HT1080 (cell line): Measurements from ENCODE around the gene TNRC18. TPM values are rescaled to one million over a fixed set of nuclear protein-coding genes. Genes with fewer than 3 reads are reported as not detected.

Experiments
- DNase-seq: peaks from one replicate; pipeline ENCODE4 v3.0.0-alpha.2; 2015; ENCODE audit warnings: low read depth
- total RNA-seq: library from RNA; depleted of rRNA; stranded (reverse); fragments of >200 nt; shearing (Covaris generic); gene quantifications from 2 replicates; pipeline ENCODE4 v1.2.3, GENCODE V29; 2014

The TNRC18 gene
- total RNA-seq, 1 experiment from 2014 or later, result 36.2 TPM

DNA sequence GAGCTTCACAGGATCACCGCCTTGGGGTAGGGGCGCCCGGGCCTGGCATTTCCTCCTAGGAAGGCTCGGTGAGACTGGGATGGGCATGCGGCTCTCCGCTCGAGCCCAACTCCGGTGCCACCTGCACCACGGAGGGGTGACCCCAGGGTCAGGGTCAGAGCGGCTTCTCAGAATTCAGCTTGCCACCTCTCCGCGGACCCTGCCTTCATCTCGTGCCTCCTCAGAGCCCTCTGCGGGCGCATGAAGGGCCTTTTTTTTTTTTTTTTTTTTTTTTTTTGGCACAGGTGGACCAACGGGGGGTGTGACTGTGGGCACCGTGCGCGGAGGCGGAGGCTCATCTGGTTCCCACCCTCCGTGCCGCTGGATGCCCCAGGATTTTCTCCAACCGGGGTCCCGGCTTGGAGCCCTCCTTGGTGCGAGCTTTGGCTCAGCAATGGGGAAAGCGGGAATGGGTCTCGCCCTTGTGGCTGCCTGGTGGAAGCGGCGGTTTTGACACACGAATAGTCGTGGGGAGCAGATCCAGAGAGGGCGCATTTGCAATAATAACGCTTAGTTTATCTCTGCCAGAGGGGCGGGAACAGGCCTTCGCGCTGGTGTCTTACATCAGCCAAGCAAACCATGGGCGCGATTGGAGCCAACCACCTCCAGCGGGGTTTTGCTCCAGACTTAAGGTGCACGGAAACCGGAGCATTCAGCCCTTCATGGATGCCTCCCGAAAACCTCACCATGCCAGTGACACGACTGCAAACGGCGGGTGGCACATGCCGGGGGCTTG, 5.0 kb upstream of the TNRC18 start:
- DNase-seq, result no peak

DNA sequence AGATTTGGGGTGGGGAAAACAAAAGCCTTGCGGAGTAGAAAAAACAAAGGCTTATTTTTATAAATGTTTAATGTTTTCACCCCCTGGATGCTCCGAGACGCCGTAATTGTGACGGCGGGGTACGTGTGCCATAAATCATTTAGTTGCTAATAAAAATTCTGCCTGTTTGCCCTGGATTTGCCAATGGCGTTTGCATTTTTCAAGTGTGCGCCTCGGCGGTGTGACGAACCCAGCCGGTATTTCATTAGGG, 2.5 kb upstream of the TNRC18 start:
- peak; percentile 52 for DNase-seq

DNA sequence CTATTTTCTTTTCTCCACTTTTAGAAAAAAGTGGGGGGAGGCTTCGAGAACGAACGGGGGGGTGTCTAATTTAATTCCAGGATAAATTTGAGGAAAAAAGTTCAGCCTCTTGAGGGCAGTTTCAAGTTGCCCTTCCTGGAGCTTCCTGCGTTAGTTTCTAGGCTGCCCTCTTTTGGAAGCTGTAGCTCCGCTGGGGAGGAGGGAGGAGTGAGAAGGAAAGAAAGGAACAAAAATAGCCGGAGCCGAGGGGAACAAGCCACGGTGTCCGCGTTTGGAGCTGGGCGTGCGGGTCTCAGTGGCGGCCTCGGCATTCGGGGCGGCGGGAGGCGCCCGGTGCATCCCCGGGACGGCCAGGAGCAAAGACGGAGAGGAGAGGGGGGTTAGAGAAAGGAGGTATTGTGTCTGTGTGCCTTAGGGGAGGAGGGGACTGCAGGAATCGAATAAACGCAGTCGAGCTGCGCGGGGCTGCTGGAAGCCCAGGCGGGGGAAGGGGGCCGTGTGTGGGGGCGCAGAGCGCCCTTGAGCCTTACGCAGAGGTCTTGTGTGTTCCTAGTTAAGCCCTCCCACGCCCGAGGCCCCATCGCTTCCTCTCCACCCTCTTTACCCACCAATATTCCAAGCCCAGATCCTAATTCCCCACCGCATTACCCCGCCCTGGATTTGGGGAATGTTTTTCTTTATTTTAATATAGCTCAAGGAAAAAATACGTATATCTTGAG, 2.0 kb upstream of the TNRC18 start:
- DNase-seq, result peak; percentile 83

DNA sequence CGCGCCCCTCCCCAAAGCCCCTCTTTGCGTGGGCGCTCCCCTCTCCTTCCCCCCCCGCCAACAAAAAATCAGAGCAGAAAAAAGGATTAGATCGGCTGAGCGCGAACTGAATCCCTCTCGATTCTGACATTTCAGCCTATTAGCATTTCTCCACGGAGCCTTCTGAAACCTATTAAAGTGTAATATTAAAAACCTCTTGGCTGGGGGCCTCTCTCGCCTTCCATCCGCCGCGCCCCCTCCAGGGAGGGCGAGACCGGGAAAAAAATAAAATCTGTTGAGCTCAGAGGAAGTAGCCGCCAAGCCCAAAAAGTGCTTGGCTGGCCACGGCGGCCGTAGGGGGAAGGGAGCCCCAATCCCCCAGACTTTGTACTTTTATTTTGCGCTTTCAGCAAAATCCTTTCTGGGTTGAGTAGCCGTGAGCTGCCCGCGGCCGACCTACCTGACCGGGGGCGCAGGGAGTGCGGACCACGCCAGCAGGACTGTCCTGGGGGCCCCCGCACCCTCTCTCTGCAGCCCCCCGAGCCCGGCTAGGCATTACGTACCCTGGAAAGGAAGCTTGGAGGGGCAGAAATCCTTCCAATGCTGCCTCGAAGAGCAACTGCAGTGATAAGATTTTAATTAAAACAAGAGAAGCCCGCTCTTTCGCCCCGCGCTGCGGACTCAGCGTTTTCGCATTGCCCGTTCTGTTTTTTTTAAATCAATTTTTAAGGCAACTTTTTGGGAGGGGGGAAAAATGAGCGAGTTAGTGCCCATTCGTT, 1.3 kb upstream of the TNRC18 start:
- DNase-seq, result peak; percentile 57

DNA sequence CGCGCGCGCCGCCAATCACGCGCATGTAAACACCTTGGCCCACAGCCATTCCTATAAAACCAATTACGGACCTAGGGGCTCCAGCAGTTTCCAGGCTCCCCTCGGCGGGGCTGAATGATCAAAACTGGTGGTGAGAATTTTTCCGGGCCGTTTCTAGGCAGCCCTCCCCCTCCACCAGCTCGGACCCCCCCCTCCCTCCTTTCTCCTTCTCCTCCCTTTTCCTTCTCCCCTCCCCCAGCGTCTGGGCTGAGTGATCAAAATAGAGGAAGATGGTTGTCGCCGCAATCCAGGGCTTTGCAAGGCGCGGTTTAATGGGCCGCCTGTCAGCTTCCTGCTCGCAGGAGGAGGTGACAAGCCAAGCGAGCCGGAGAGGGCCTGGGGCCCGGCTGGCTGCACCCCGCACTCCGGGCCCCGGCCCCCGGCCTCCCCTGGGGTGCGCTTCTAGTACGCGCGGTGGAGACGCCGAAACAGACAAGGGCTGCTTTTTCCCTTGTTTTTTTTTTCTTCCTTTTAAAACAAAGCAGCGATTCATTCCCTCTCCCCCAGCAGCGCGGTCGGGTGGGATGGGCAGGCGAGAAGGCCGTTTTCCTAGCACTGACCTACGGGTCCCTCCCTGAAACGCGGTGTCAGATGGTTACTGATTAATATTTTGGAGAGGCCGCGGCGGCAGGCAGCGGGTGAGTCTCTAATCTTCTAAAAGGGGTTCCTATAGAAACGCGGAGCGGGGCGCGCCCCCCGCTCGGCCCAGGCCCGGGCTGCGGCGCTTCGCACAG, 528 bp upstream of the TNRC18 start:
- DNase-seq, result peak; percentile 96

DNA sequence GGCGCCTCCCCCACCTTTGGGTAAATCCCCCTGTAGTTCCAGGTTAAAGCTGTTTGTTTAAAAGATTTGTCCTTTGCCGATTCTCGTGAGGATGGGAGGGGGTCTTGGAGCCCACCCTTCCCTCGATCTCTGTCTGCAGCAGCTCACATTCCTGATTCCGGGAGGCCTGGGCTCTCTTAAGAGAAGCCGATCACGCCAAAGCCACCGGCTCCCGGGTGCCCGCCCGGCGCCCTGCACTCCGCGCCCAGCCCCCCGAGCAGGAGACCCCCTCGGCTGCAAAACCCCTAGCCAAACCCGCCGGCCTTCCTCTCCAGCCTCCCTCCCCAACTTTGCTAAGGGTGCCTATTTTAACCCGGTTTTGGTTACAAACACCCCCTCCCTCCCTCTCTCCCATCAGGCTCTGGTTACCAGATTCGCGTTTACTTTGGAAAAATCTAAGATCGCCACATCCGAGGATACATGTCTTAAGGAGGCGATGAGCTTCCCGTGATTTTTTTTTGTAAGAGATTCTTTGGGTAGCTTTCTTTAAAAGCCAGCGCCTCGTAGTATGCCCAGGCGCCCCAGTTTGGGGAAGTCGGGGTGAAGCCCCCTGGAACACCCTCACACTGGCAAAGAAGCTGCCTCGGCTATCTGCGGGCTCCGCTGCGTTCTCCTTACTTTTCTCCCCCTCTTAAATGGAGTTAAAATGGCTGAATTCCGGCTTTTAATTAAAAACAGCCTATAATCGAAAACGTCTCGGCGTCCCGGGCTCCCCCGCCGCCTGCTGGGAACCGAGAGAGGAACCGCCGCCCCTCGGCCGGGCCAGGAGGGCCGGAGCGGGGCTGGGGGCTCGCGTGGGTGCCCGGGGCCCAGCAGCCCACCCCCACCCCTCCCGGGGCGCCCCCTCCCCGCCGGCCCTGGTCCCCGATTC, 983 bp downstream of the TNRC18 start:
- DNase-seq, result peak; percentile 33

DNA sequence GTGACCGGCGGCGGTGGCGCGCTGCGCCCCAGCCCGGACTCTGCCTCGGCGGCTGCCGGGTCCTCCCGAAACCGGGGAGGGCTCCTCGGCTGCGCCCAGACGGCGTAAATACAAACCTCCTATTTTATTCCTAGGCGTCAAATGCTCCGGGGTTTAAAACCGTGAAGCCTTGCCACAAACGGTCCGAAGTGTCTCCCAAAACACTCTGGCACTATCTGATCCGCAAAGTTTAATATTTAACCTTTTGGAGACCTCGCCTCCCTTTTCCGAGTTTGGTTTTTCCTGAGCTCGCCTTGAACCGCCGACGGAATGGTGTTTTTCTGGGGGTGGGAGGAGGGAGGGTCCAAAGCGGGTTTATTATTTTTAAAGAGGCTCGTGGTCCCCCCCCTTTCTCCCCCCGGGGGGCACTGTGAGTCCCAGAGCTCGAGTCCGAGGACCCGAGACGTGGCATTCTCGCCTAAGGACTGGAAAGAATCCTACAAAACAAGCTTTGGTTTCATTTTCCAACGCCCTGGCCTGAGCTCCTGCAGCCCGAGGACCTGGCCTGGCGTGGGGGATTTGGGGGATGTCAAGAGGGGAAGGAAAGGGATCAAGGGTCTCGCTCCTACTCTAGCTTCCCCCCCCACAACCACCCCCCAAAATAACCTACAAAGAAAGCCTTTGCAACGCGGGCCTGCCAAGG, 1.8 kb downstream of the TNRC18 start:
- DNase-seq, result peak; percentile 72

DNA sequence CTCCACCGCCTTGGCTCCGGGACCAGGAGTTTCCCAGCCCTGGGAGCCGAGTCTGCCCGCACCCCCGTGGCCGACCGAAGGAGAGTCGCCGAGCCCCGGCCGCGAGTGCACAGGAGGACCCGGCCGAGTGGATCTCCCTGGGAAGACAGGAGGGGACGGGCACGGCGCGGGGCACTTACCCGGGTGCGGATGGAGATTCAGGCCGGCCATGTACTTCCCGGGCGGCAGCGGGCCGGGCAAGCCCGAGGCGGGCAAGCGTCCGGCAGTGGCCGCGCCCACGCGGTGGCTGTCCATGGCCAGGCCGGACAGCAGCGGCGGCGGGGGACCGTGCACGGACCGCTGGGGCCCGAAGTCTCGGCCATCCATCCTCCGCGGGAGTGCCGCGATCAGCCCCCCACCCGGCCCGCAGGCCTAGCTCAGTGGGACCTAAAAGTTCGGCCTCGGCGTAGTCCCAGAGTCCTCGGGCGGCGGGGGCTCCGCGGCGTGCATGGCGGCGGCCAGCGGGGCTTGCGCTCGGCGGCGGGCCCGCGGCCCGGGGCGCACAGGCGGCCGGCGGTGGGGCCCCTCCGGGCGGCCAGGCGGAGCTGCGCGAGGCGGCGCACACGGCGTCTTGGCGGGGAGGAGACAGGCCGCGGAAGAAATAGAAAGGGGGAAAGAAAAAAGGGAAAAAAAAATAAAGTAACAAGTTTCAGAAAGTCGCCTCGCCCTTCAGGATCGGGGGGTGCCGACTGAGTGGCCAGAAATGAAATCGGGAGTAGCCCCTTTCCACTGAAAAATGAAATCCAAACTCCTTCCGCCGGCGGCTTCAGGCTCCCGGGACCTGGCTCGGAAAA, 2.5 kb downstream of the TNRC18 start:
- no peak for DNase-seq

DNA sequence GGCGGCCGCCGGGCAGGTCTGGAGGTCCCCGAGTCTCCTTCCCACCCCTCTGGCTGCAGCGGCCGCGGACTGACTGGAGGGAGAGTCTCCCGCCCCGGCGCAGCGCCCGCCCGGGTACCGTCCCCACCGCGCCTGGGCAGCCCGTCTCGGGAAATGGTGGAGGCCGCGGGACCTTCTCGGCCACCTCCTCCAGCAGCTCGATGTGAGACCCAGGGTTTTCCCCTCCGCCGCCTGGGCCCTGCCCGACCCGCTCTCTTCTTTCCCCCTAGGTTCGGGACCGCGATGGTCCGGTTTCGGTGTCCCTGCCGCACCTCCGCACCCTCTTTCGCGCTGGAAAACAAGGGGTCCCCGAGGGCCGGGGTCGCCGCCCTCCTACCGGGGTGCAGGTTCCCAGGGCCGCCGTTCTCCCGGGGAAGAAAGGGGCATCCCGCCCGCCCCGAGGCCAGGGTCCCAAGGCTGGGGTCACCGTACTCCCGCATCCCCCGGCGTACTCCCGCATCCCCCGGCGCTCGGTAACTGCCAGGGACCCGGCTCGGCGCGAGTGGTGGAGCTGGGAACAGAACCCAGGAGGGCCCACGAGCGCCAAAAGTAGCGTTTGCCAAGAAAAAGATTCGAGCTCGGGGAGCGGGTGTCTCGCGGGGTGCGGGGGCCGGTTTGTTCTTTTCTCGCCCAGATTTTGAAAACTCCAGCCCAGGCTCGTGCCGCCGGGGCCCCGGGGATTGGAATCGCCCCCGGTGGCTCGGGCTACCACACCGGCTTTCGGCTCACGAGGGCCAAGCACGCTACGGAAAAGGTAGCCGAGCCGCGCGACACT, 3.4 kb downstream of the TNRC18 start:
- no peak for DNase-seq

DNA sequence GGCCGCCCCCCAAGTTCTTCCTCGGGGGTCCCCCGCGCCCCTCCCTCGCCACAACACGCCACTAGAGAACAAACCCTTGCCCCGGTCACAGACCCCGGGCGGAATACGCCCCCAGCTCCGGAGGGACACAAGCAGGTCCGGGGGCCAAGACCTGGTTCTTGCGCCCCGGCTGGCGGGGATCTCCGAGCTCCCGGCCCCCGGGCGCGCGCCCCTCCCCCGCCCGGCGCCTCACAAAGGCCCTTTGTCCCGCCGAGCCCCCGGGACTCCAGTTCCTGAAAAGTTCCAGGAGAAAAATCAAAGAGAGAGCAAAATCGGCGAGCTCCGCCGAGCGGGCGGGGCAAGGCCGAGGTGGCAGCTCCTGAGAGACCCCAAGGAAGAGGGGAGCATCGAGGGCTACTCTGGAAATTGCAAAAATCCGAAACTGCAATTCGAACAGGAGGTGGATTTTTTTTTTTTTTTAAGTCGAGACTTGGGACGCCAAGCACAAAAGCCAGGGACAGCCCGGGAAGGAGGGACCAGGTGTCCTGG, 4.0 kb downstream of the TNRC18 start:
- no peak for DNase-seq

DNA sequence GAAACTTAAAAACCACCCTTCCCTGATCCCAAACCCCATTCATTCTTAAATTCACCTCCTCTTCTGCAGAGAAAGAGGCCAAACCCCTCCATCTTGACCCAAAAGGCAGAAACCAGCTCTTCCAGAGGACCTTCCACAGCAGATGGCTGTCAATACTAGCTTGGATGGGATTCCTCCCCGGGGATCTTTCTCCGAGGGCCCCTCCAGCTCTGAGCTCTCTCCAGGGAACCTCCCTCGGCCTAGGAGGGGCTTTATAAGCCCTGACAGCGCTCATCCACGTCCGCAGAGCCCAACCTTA, 5.4 kb downstream of the TNRC18 start:
- DNase-seq, result no peak

DNA sequence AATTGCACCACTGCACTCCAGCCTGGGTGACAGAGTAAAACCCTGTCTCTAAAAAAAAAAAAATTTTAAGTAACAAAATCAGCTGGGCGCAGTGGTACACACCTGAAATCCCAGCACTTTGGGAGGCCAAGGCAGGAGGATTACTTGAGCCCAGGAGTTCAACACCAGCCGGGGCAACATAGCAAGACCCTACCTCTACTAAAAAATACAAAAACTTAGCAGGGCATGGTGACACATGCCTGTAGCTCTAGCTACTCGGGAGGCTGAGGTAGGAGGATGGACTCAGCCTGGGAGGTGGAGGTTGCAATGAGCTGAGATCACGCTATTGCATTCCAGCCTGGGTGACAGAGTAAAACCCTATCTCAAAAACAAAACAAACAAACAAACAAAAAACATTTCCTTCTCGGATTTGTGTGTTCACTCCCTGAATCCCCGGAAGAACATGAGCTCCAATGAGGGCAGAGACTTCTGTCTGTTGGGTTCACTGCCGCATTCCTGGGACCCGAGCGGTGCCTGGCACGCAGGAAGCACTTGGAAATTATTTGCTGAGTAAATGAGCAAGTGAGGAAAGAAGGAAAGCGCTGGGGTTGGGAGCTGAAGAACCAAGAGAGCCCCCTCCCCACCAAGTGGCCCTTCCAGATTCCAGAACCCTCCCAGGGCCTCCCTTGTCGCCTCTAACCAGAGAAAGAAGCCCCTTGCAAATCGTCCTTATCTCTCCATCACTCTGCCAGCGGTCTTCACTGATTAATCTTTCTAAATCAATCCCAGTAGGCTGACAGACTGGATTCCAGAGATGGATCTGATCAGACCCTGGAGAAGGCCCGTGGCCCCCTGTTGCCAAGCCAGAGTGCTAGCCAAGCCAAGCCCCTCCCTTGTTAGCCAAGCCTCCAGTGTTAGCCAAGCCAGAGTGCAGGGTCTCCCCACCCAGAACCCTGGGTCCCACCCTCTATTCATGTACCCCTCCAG, 6.2 kb downstream of the TNRC18 start:
- DNase-seq, result peak; percentile 33

DNA sequence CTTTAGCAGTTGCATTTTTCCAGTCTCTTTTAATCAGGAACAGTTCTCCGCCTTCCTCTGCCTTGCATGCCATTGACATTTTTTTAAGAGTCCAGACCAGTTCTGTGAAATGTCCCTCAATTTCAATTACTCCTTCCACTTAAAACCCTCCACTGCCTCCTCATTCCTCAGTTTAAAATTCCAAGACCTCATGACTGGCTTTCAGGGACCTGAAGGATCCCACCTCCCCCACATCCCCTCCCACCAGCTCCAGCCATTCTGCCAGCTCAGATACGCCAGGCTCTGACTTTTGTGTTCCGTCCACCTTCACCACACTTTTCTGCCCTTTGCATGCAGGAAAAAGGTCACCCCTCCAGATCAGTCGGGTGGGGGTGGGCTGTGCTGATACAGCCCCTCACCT, 8.7 kb downstream of the TNRC18 start:
- DNase-seq, result no peak

DNA sequence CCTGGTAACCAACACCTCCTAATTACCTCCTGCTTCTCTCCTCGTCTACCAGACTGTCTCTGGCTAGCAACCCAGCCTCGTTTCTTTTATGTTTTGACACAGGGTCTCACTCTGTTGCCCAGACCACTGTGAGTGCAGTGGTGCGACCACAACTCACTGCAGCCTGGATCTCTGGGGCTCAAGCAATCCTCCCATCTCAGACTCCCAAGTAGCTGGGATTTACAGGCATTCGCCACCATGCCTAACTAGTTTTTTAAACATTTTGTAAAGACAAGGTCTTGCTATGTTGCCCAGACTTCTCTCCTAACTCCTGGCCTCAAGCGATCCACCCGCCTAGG, 10.2 kb downstream of the TNRC18 start:
- no peak for DNase-seq

DNA sequence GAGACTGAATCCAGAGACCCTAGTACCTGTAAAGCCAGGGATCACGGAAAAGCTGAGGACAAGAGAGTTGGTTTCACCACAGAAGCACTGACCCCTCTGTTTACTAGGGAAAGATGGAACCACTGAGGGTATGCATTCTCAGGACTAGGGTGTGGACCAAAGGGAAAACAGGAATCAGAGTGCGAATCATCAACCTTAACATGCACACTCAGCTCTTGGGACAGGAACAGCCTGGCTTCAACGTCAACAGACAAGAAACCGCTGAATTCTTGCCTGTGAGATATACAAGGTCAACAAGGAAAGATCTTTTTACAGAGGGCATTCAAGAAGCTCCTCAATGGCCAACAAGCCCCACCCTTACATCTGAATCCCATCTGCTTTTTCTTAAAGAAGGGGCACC, 14.9 kb downstream of the TNRC18 start:
- DNase-seq, result peak; percentile 67

DNA sequence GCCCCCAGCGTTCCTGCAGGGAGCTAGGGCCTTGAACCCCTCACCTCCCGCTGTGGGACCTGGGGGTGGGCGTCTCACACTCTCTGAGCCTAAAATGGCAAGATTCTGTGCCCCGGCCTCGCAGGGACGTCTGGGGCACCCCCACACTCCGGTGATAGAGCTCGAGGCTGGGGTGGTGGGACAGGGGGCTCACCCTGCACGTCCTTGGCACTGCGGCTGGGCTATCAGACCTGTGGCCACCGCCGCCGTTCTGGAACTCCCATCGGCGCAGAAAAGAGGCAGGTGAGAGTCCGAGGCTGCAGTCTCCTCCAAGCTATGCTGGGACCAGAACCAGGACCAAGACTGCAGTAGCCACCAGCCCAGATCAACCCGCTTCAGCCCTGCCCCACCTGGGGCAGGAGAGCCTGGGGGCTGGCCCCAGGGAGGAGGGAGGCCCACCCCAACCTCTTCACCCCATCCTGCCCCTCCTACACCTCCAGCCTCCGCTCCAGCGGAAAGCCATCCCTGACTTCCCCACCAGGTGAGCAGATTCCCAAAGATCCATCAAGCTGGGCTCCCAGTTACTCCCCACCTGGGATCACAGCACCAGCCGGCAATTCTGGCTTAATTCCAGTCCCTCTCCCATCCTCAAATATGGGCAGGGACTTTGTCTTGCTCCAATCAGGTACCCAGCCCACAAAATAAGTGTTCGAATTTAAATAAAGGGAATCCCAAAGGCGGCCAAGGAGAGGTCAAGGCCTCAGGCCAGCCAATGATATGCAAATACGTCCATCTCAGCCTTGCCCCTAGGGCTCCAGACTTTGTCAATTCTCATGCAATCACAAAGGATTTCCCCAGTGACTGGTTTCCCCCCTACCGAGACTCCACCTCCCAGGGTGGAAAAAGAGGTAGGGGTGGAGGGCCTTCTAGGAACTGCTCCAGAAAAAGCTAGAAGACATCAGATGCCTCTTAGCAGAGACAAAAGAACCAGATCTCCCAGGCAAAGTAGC, 16.4 kb downstream of the TNRC18 start:
- no peak for DNase-seq
